Measurements from ENCODE around the gene GTF3A.

GTF3A gene

GRCh38 chr13:27411341-27411740, 13.1 kb upstream of the GTF3A start:
- H2BK5ac ChIP-seq (ENCODE audit: low read length) = no peak overlapping the region
- no peak overlapping the region for H3K27ac ChIP-seq (replicated peaks; ENCODE audit: low read length)
- H3K36me3 ChIP-seq (replicated peaks in 1 of 2; ENCODE audit: control insufficient read depth in 2 of 2, insufficient read depth in 2 of 2, low read length in 2 of 2) = no peaks in the 10 kb centered on the region
- no peak overlapping the region for H2AK5ac ChIP-seq (ENCODE audit: low read depth, low read length)
- H2AFZ ChIP-seq (ENCODE audit: low read length) = no peak overlapping the region
- H3K27me3 ChIP-seq (ENCODE audit: control insufficient read depth in 3 of 3, insufficient read depth in 3 of 3, low read depth in 1 of 3, low read length in 3 of 3) = peaks cover 0 to 46% (median 0%) of the 10 kb centered on the region in 3 experiments
- H4K8ac ChIP-seq (ENCODE audit: low read depth, low read length) = no peak overlapping the region
- H4K91ac ChIP-seq (ENCODE audit: low read depth, low read length, poor library complexity) = no peak overlapping the region
- no peak overlapping the region for H3K14ac ChIP-seq (ENCODE audit: low read length)
- no peaks in the 10 kb centered on the region for H3K79me1 ChIP-seq (ENCODE audit: low read depth, low read length)
- H3K4me1 ChIP-seq (ENCODE audit: control insufficient read depth in 2 of 2, insufficient read depth in 1 of 2, low read depth in 1 of 2, low read length in 2 of 2) = no peaks in the 10 kb centered on the region
- no peak overlapping the region for H2BK120ac ChIP-seq (ENCODE audit: low read depth, low read length)
- no peak overlapping the region for H3K4me3 ChIP-seq (ENCODE audit: low read length in 2 of 2)
- H3K4me2 ChIP-seq (ENCODE audit: insufficient read depth, low read length, poor library complexity, severe bottlenecking) = no peak overlapping the region
- H3K23ac ChIP-seq (ENCODE audit: low read depth, low read length, poor library complexity) = no peak overlapping the region
- DNase-seq (ENCODE audit: low spot score) = no peak
- H3K9ac ChIP-seq (ENCODE audit: low read depth, low read length, poor library complexity) = no peak overlapping the region
- H2BK12ac ChIP-seq (ENCODE audit: low read length) = no peak overlapping the region
- H3K18ac ChIP-seq (ENCODE audit: low read length) = no peak overlapping the region
- WGBS, 2 donors (ENCODE audit: extremely low coverage in 2 of 2, insufficient read length in 2 of 2, insufficient replicate concordance in 1 of 2) = no CpG with 5 or more reads among the region's 3 CpGs
- H3K4ac ChIP-seq (ENCODE audit: low read length) = no peak overlapping the region
- no peak overlapping the region for H2BK15ac ChIP-seq (ENCODE audit: low read length)
- H3K9me3 ChIP-seq (replicated peaks in 1 of 2; ENCODE audit: control insufficient read depth in 2 of 2, insufficient read depth in 1 of 2, low read depth in 1 of 2, low read length in 2 of 2) = no peaks in the 10 kb centered on the region

DNA sequence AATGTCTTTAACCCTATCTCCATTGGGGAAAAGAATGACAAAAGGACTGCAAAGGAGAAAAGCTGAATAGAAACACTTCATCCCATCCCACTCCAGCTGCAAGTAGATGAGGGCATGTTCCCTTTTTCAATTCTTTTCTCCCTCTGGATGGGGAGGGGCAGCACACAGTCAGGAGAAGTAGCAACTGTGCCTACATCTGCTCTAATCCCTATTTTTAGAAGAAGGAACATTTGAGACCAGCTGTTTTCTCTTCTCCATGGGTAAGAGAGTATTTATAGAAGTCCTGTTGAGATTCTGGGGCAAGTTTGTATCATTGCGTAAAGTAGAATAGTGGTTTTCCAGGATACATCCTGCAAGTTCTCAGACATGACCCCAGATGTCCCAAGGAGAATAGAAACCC, 9.3 kb upstream of the GTF3A start:
- H2BK120ac ChIP-seq (ENCODE audit: low read depth, low read length) = no peak overlapping the region
- H2AK5ac ChIP-seq (ENCODE audit: low read depth, low read length) = no peak overlapping the region
- no peak overlapping the region for H3K4me3 ChIP-seq (ENCODE audit: low read length in 2 of 2)
- no peak for DNase-seq (ENCODE audit: low spot score)
- no peak overlapping the region for H3K14ac ChIP-seq (ENCODE audit: low read length)
- no peak overlapping the region for H4K8ac ChIP-seq (ENCODE audit: low read depth, low read length)
- no peak overlapping the region for H3K23ac ChIP-seq (ENCODE audit: low read depth, low read length, poor library complexity)
- H3K27ac ChIP-seq (replicated peaks; ENCODE audit: low read length) = no peak overlapping the region
- H3K9ac ChIP-seq (ENCODE audit: low read depth, low read length, poor library complexity) = no peak overlapping the region
- H3K4ac ChIP-seq (ENCODE audit: low read length) = no peak overlapping the region
- H3K9me3 ChIP-seq (replicated peaks in 1 of 2; ENCODE audit: control insufficient read depth in 2 of 2, insufficient read depth in 1 of 2, low read depth in 1 of 2, low read length in 2 of 2) = no peaks in the 10 kb centered on the region
- no peak overlapping the region for H3K4me2 ChIP-seq (ENCODE audit: insufficient read depth, low read length, poor library complexity, severe bottlenecking)
- H3K36me3 ChIP-seq (replicated peaks in 1 of 2; ENCODE audit: control insufficient read depth in 2 of 2, insufficient read depth in 2 of 2, low read length in 2 of 2) = no peaks in the 10 kb centered on the region
- H2BK12ac ChIP-seq (ENCODE audit: low read length) = no peak overlapping the region
- no peak overlapping the region for H2BK5ac ChIP-seq (ENCODE audit: low read length)
- H3K27me3 ChIP-seq (ENCODE audit: control insufficient read depth in 3 of 3, insufficient read depth in 3 of 3, low read depth in 1 of 3, low read length in 3 of 3) = peaks cover 0 to 47% (median 2%) of the 10 kb centered on the region in 3 experiments
- H3K4me1 ChIP-seq (ENCODE audit: control insufficient read depth in 2 of 2, insufficient read depth in 1 of 2, low read depth in 1 of 2, low read length in 2 of 2) = no peaks in the 10 kb centered on the region
- WGBS, 2 donors (ENCODE audit: extremely low coverage in 2 of 2, insufficient read length in 2 of 2, insufficient replicate concordance in 1 of 2) = no CpG with 5 or more reads among the region's 1 CpG
- no peak overlapping the region for H2AFZ ChIP-seq (ENCODE audit: low read length)
- no peak overlapping the region for H2BK15ac ChIP-seq (ENCODE audit: low read length)
- no peaks in the 10 kb centered on the region for H3K79me1 ChIP-seq (ENCODE audit: low read depth, low read length)
- H4K91ac ChIP-seq (ENCODE audit: low read depth, low read length, poor library complexity) = no peak overlapping the region
- H3K18ac ChIP-seq (ENCODE audit: low read length) = no peak overlapping the region

- Histone ChIP-seq H3K79me1 (ENCODE audit: low read depth, low read length) (no peaks in the 10 kb centered on the region), H3K4me2 (ENCODE audit: insufficient read depth, low read length, poor library complexity, severe bottlenecking) (no peak overlapping the region), H3K18ac (ENCODE audit: low read length) (no peak overlapping the region), H3K27me3 (ENCODE audit: control insufficient read depth in 3 of 3, insufficient read depth in 3 of 3, low read depth in 1 of 3, low read length in 3 of 3) (peaks cover 0 to 64% (median 2%) of the 10 kb centered on the region in 3 experiments), H2AFZ (ENCODE audit: low read length) (no peak overlapping the region), H3K4ac (ENCODE audit: low read length) (no peak overlapping the region), H3K4me1 (ENCODE audit: control insufficient read depth in 2 of 2, insufficient read depth in 1 of 2, low read depth in 1 of 2, low read length in 2 of 2) (no peaks in the 10 kb centered on the region), H3K36me3 (replicated peaks in 1 of 2; ENCODE audit: control insufficient read depth in 2 of 2, insufficient read depth in 2 of 2, low read length in 2 of 2) (no peaks in the 10 kb centered on the region), H2AK5ac (ENCODE audit: low read depth, low read length) (no peak overlapping the region), H2BK15ac (ENCODE audit: low read length) (no peak overlapping the region), H2BK12ac (ENCODE audit: low read length) (no peak overlapping the region), H2BK120ac (ENCODE audit: low read depth, low read length) (no peak overlapping the region), H3K27ac (replicated peaks; ENCODE audit: low read length) (no peak overlapping the region), H3K9me3 (replicated peaks in 1 of 2; ENCODE audit: control insufficient read depth in 2 of 2, insufficient read depth in 1 of 2, low read depth in 1 of 2, low read length in 2 of 2) (no peaks in the 10 kb centered on the region), H4K8ac (ENCODE audit: low read depth, low read length) (no peak overlapping the region), H2BK5ac (ENCODE audit: low read length) (no peak overlapping the region), H3K4me3 (ENCODE audit: low read length in 2 of 2) (no peak overlapping the region), H3K14ac (ENCODE audit: low read length) (no peak overlapping the region), H3K23ac (ENCODE audit: low read depth, low read length, poor library complexity) (no peak overlapping the region), H3K9ac (ENCODE audit: low read depth, low read length, poor library complexity) (no peak overlapping the region), H4K91ac (ENCODE audit: low read depth, low read length, poor library complexity) (no peak overlapping the region)
- WGBS, 2 donors (ENCODE audit: extremely low coverage in 2 of 2, insufficient read length in 2 of 2, insufficient replicate concordance in 1 of 2) = no CpG with 5 or more reads among the region's 1 CpG
- no peak for DNase-seq (ENCODE audit: low spot score)
Measured at GRCh38 chr13:27419328-27419727, 5.1 kb upstream of the GTF3A start.

GRCh38 chr13:27421101-27421871, 3.1 kb upstream of the GTF3A start:
- H3K9me3 ChIP-seq (replicated peaks in 1 of 2; ENCODE audit: control insufficient read depth in 2 of 2, insufficient read depth in 1 of 2, low read depth in 1 of 2, low read length in 2 of 2) = no peaks in the 10 kb centered on the region
- WGBS, 2 donors (ENCODE audit: extremely low coverage in 2 of 2, insufficient read length in 2 of 2, insufficient replicate concordance in 1 of 2) = no CpG with 5 or more reads among the region's 8 CpGs
- no peak overlapping the region for H4K91ac ChIP-seq (ENCODE audit: low read depth, low read length, poor library complexity)
- no peak overlapping the region for H3K4ac ChIP-seq (ENCODE audit: low read length)
- peaks cover 0 to 49% (median 2%) of the 10 kb centered on the region in 3 experiments for H3K27me3 ChIP-seq (ENCODE audit: control insufficient read depth in 3 of 3, insufficient read depth in 3 of 3, low read depth in 1 of 3, low read length in 3 of 3)
- H2BK15ac ChIP-seq (ENCODE audit: low read length) = no peak overlapping the region
- no peak overlapping the region for H4K8ac ChIP-seq (ENCODE audit: low read depth, low read length)
- no peak overlapping the region for H3K4me3 ChIP-seq (ENCODE audit: low read length in 2 of 2)
- DNase-seq (ENCODE audit: low spot score) = no peak
- peaks cover 0 to 2% of the 10 kb centered on the region in 2 donors for H3K36me3 ChIP-seq (replicated peaks in 1 of 2; ENCODE audit: control insufficient read depth in 2 of 2, insufficient read depth in 2 of 2, low read length in 2 of 2)
- H2AK5ac ChIP-seq (ENCODE audit: low read depth, low read length) = no peak overlapping the region
- H2AFZ ChIP-seq (ENCODE audit: low read length) = no peak overlapping the region
- no peak overlapping the region for H3K14ac ChIP-seq (ENCODE audit: low read length)
- no peak overlapping the region for H3K27ac ChIP-seq (replicated peaks; ENCODE audit: low read length)
- no peak overlapping the region for H3K18ac ChIP-seq (ENCODE audit: low read length)
- no peak overlapping the region for H2BK120ac ChIP-seq (ENCODE audit: low read depth, low read length)
- no peak overlapping the region for H3K4me2 ChIP-seq (ENCODE audit: insufficient read depth, low read length, poor library complexity, severe bottlenecking)
- peaks cover 12 to 14% of the 10 kb centered on the region in 2 donors for H3K4me1 ChIP-seq (ENCODE audit: control insufficient read depth in 2 of 2, insufficient read depth in 1 of 2, low read depth in 1 of 2, low read length in 2 of 2)
- H2BK12ac ChIP-seq (ENCODE audit: low read length) = no peak overlapping the region
- H2BK5ac ChIP-seq (ENCODE audit: low read length) = no peak overlapping the region
- no peak overlapping the region for H3K23ac ChIP-seq (ENCODE audit: low read depth, low read length, poor library complexity)
- H3K79me1 ChIP-seq (ENCODE audit: low read depth, low read length) = peaks cover 3% of the 10 kb centered on the region
- peak overlapping the region; percentile 50 for H3K9ac ChIP-seq (ENCODE audit: low read depth, low read length, poor library complexity)
